Sigmoid colon (tissue), 7 donors: ENCODE measurements around the gene NOS1AP. TPM values are rescaled to one million over a fixed set of nuclear protein-coding genes. Genes with fewer than 3 reads are reported as not detected.
"Not testable (repeated sequence)": the region's sequence is repeated elsewhere in the genome, so short reads cannot be mapped to it uniquely, and the experiment has no call there.

Experiments used
- DNase-seq: peaks from one replicate; pipeline ENCODE4 v3.0.0-alpha.2; 2019
- H3K27ac ChIP-seq, 4 donors: fragments of 200-600 bp; sonication (generic); one replicate each; pipeline ENCODE4 v1.5.1; 2016 to 2019; ENCODE audit warnings: mild to moderate bottlenecking in 1 of 4
- H3K27me3 ChIP-seq, 3 donors: fragments of 200-600 bp; sonication (generic); one replicate each; pipeline ENCODE4 v1.5.1; 2019; ENCODE audit warnings: mild to moderate bottlenecking in 1 of 3
- H3K36me3 ChIP-seq, 4 donors: fragments of 200-600 bp; sonication (generic); one replicate each; pipeline ENCODE4 v1.5.1; 2016 to 2019
- H3K4me1 ChIP-seq, 4 donors: fragments of 200-600 bp; sonication (generic); one replicate each; pipeline ENCODE4 v1.5.1; 2017 to 2019
- H3K4me3 ChIP-seq, 4 donors: fragments of 200-600 bp; sonication (generic); one replicate each; pipeline ENCODE4 v1.5.1; 2017 to 2019; ENCODE audit warnings: mild to moderate bottlenecking in 2 of 4, moderate library complexity in 1 of 4
- H3K9me3 ChIP-seq, 4 donors: fragments of 200-600 bp in 3 of 4; sonication (generic) in 3 of 4; one replicate each; pipeline versions ENCODE4 v1.5.1 to v1.6.1; 2013 to 2019
- EP300 ChIP-seq, 4 donors: sonication (generic); formaldehyde crosslinking; IDR thresholded peaks; one replicate each; pipeline ENCODE4 v1.6.1; 2017; ENCODE audit warnings: antibody characterized with exemption in 4 of 4
- POLR2A ChIP-seq, 2 donors: fragments of 450-650 bp; IDR thresholded peaks; one replicate each; pipeline ENCODE4 v1.6.1; 2016; ENCODE audit warnings: antibody characterized with exemption in 2 of 2, mild to moderate bottlenecking in 2 of 2, moderate library complexity in 2 of 2
- POLR2AphosphoS5 ChIP-seq, 4 donors: sonication (generic); formaldehyde crosslinking; IDR thresholded peaks; one replicate each; pipeline ENCODE4 v1.6.1; 2017; ENCODE audit warnings: antibody characterized with exemption in 4 of 4
- WGBS, 2 donors: extraction: QIAGEN DNeasy Blood & Tissue Kit; methylation state at CpG; one replicate each; pipeline ENCODE4 v1.1.7; 2013; 5-methylcytosine and 5-hydroxymethylcytosine counted together
- intact Hi-C: fragments of 100-400 bp; cut with DNase I; formaldehyde crosslinking; loops from one replicate; pipeline ENCODE4 v1.15.1; 2023
- polyA plus RNA-seq, 3 donors: library from polyadenylated mRNA; stranded (reverse); fragments of 200-250 nt; gene quantifications; one replicate each; pipeline ENCODE4 v1.2.3, GENCODE V29; 2013
- total RNA-seq, 4 donors: library from RNA; depleted of rRNA; stranded (reverse); fragments of >200 nt; gene quantifications; one replicate each; pipeline ENCODE4 v1.1.0, GENCODE V29; 2016
- TF ChIP-seq, protein P1 (sequence below), 4 experiments: fragments of 450-650 bp in 3 of 4; fragments of 200-600 bp in 1 of 4; IDR thresholded peaks; one replicate each; pipeline ENCODE4 v1.5.1; 2016 to 2019; ENCODE audit warnings: antibody characterized with exemption in 4 of 4, mild to moderate bottlenecking in 3 of 4, moderate library complexity in 2 of 4
- donor health status: healthy with polysubstance abuse.
- donor health status: Bipolar disorder and iron deficiency.
- donor health status: healthy.

The NOS1AP gene
- total and polyA plus RNA-seq, 7 donors: 1.2 to 11.9 (median 4.6) TPM

DNA sequence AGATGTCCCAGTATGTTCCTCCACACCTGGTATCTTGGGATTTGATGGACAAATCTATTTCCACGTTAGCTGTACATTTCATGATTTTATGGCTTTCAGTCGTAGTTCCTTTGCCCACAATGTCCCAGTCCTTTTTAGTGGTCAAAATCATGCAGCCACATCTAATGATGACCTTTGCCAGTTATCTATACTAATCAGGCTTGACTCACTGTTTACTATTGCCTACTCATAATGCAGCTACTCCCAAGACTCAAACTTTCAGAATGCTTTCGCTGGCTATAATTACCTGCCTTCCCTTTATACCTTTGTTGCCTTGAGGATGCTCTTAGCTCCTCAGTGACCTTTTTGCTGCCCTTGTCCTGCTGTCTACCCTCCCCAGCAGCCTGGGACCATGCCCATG lies 6.4 kb downstream of the NOS1AP start:
- no peaks in the 10 kb centered on the region for H3K36me3 ChIP-seq
- no peaks in the 10 kb centered on the region for H3K27me3 ChIP-seq
- no peak overlapping the region for H3K4me3 ChIP-seq
- no peak for DNase-seq
- peaks cover 0 to 41% (median 33%) of the 10 kb centered on the region in 4 donors for H3K4me1 ChIP-seq
- intact Hi-C loops: no loop called here
- no peak for TF ChIP-seq POLR2AphosphoS5 (IDR thresholded peaks at IDR 0.05)
- no peaks in the 10 kb centered on the region for H3K9me3 ChIP-seq
- WGBS, 2 donors: 66 to 83% methylated on average over 3 of the region's 3 CpGs
- H3K27ac ChIP-seq: no peak overlapping the region

GRCh38 chr1:162077648-162078299 lies 8.3 kb downstream of the NOS1AP start:
- H3K9me3 ChIP-seq: peaks cover 0 to 2% (median 0%) of the 10 kb centered on the region in 4 donors
- intact Hi-C loops: no loop called here
- no peak for DNase-seq

DNA sequence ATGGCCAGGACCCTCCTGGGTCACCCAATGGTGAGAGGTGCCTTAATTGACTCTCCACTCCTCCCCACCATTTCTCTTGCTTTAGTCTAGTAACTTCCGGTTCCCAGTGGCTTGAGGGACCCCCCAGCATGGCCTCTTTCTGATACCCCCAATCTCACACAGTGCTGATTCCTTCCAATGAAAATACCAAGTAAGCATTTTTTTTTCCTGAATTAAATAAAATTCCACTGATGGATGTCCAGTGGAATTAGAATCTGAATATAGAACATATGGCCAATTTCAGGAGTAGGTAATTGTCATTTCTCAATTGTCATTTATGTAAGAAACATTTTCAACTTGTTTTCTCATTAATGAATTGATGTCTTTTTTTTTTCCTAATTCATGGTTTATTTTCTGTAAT lies 9.5 kb downstream of the NOS1AP start:
- Histone ChIP-seq H3K4me1 (peaks cover 0 to 29% (median 14%) of the 10 kb centered on the region in 4 donors), H3K9me3 (peaks cover 0 to 2% (median 0%) of the 10 kb centered on the region in 4 donors), H3K36me3 (no peaks in the 10 kb centered on the region), H3K27me3 (no peaks in the 10 kb centered on the region), H3K4me3 (no peak overlapping the region), H3K27ac (peak overlapping the region in 3 of 4 donors; percentile 43 to 68 (median 60))
- WGBS, 2 donors: 88 to 89% methylated on average over 1 of the region's 1 CpG
- intact Hi-C loops: no loop called here
- TF ChIP-seq POLR2A (IDR thresholded peaks at IDR 0.05): no peak
- TF ChIP-seq POLR2AphosphoS5 (IDR thresholded peaks at IDR 0.05): no peak
- TF ChIP-seq EP300 (IDR thresholded peaks at IDR 0.05): no peak
- TF ChIP-seq, protein P1, sequence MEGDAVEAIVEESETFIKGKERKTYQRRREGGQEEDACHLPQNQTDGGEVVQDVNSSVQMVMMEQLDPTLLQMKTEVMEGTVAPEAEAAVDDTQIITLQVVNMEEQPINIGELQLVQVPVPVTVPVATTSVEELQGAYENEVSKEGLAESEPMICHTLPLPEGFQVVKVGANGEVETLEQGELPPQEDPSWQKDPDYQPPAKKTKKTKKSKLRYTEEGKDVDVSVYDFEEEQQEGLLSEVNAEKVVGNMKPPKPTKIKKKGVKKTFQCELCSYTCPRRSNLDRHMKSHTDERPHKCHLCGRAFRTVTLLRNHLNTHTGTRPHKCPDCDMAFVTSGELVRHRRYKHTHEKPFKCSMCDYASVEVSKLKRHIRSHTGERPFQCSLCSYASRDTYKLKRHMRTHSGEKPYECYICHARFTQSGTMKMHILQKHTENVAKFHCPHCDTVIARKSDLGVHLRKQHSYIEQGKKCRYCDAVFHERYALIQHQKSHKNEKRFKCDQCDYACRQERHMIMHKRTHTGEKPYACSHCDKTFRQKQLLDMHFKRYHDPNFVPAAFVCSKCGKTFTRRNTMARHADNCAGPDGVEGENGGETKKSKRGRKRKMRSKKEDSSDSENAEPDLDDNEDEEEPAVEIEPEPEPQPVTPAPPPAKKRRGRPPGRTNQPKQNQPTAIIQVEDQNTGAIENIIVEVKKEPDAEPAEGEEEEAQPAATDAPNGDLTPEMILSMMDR (IDR thresholded peaks at IDR 0.05): no peak
- no peak for DNase-seq

More at GRCh38 chr1:162077648-162078299, 8.3 kb downstream of the NOS1AP start:
- no peaks in the 10 kb centered on the region for H3K36me3 ChIP-seq
- TF ChIP-seq, protein P1 (IDR thresholded peaks at IDR 0.05): no peak
- TF ChIP-seq EP300 (IDR thresholded peaks at IDR 0.05) (no peak), POLR2AphosphoS5 (IDR thresholded peaks at IDR 0.05) (no peak), POLR2A (IDR thresholded peaks at IDR 0.05) (no peak)
- peaks cover 0 to 29% (median 17%) of the 10 kb centered on the region in 4 donors for H3K4me1 ChIP-seq
- H3K4me3 ChIP-seq: no peak overlapping the region
- H3K27ac ChIP-seq: no peak overlapping the region
- no peaks in the 10 kb centered on the region for H3K27me3 ChIP-seq
- WGBS, 2 donors: 97% methylated on average over 1 of the region's 1 CpG

- 38 to 70% methylated on average over 2 of the region's 2 CpGs for WGBS, 2 donors
- no peak for DNase-seq
- intact Hi-C loops: no loop called here
Observed at GRCh38 chr1:162080472-162081015, 11.1 kb downstream of the NOS1AP start.

GRCh38 chr1:162081316-162081715 lies 11.8 kb downstream of the NOS1AP start:
- Histone ChIP-seq H3K36me3 (no peaks in the 10 kb centered on the region), H3K27ac (peak overlapping the region in 2 of 4 donors; percentile 60 to 68), H3K4me1 (peaks cover 0 to 29% (median 14%) of the 10 kb centered on the region in 4 donors), H3K4me3 (no peak overlapping the region), H3K9me3 (peaks cover 0 to 2% (median 0%) of the 10 kb centered on the region in 4 donors), H3K27me3 (no peaks in the 10 kb centered on the region)
- intact Hi-C loops: no loop called here
- 85 to 93% methylated on average over 1 of the region's 1 CpG for WGBS, 2 donors
- TF ChIP-seq EP300 (IDR thresholded peaks at IDR 0.05): no peak
- TF ChIP-seq POLR2A (IDR thresholded peaks at IDR 0.05): no peak
- TF ChIP-seq, protein P1 (IDR thresholded peaks at IDR 0.05): no peak
- TF ChIP-seq POLR2AphosphoS5 (IDR thresholded peaks at IDR 0.05): no peak
- no peak for DNase-seq

More at GRCh38 chr1:162080472-162081015, 11.1 kb downstream of the NOS1AP start:
- Histone ChIP-seq H3K4me3 (no peak overlapping the region), H3K36me3 (no peaks in the 10 kb centered on the region), H3K27ac (peak overlapping the region in 3 of 4 donors; percentile 43 to 68 (median 60)), H3K27me3 (no peaks in the 10 kb centered on the region), H3K4me1 (peaks cover 0 to 29% (median 14%) of the 10 kb centered on the region in 4 donors), H3K9me3 (peaks cover 0 to 2% (median 0%) of the 10 kb centered on the region in 4 donors)
- TF ChIP-seq EP300 (IDR thresholded peaks at IDR 0.05): no peak
- no peak for TF ChIP-seq POLR2A (IDR thresholded peaks at IDR 0.05)
- TF ChIP-seq, protein P1 (IDR thresholded peaks at IDR 0.05): no peak
- TF ChIP-seq POLR2AphosphoS5 (IDR thresholded peaks at IDR 0.05): no peak

GRCh38 chr1:162082080-162082479 lies 12.6 kb downstream of the NOS1AP start:
- H3K4me3 ChIP-seq, H3K27me3 ChIP-seq, H3K36me3 ChIP-seq, intact Hi-C loops, H3K27ac ChIP-seq, DNase-seq, H3K9me3 ChIP-seq: not testable (repeated sequence)
- WGBS, 2 donors: 88 to 93% methylated on average over 2 of the region's 2 CpGs
- H3K4me1 ChIP-seq: peaks cover 0 to 33% (median 16%) of the 10 kb centered on the region in 4 donors
